ENCODE results near the gene NUTF2. TPM values are rescaled to one million over a fixed set of nuclear protein-coding genes. Genes with fewer than 3 reads are reported as not detected.

Gene NUTF2
- total and polyA plus RNA-seq, 12 donors = 73.9 to 214 (median 84.1) TPM

GRCh38 chr16:67919622-67920221, 73.0 kb downstream of the NUTF2 start:
- DNase-seq (no peak), ATAC-seq (peak in 4 of 8 donors; percentile 27 to 40 (median 32))
- Histone ChIP-seq H3K27ac (peak overlapping the region in 4 of 10 donors; percentile 26 to 73 (median 43)), H3K9me3 (no peaks in the 10 kb centered on the region), H3K4me3 (no peak overlapping the region), H3K27me3 (no peaks in the 10 kb centered on the region), H3K36me3 (peaks cover 0 to 46% (median 0%) of the 10 kb centered on the region in 9 donors), H3K4me1 (peaks cover 25 to 96% (median 78%) of the 10 kb centered on the region in 9 donors)
- TF ChIP-seq, protein P1, sequence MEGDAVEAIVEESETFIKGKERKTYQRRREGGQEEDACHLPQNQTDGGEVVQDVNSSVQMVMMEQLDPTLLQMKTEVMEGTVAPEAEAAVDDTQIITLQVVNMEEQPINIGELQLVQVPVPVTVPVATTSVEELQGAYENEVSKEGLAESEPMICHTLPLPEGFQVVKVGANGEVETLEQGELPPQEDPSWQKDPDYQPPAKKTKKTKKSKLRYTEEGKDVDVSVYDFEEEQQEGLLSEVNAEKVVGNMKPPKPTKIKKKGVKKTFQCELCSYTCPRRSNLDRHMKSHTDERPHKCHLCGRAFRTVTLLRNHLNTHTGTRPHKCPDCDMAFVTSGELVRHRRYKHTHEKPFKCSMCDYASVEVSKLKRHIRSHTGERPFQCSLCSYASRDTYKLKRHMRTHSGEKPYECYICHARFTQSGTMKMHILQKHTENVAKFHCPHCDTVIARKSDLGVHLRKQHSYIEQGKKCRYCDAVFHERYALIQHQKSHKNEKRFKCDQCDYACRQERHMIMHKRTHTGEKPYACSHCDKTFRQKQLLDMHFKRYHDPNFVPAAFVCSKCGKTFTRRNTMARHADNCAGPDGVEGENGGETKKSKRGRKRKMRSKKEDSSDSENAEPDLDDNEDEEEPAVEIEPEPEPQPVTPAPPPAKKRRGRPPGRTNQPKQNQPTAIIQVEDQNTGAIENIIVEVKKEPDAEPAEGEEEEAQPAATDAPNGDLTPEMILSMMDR (IDR thresholded peaks at IDR 0.05) = peak in 7 of 9 donors; percentile 22 to 47 (median 33)
- intact Hi-C loops (cut with DNase I) = loop anchor here in 5 of 10 donors (5.0 to 10.0 kb wide), 5 partner anchors 37 to 247 kb away; partner anchors contain the start of gene NRN1L (in 1 of the 5)
- 54 to 71% methylated on average over 6 of the region's 6 CpGs for WGBS, 2 donors

Other genes with a start within 250 kb of the NUTF2 start
- 1 to 10 TPM in 3 of 10 donors, under 1 TPM in 6, not detected in 1; 0.27 to 2.7 (median 0.60) TPM for gene CARMIL2, start 201.8 kb upstream of the NUTF2 start, total RNA-seq
- gene CARMIL2, start 201.8 kb upstream of the NUTF2 start, polyA plus RNA-seq = 1 to 10 TPM in 1 of 2 donors, under 1 TPM in 1; 0.16 to 1.2 TPM
- gene ACD, start 186.7 kb upstream of the NUTF2 start, total RNA-seq = 10 to 100 TPM in 1 of 10 donors, 1 to 10 TPM in 9; 6.9 to 11.3 (median 8.6) TPM
- gene ACD, start 186.7 kb upstream of the NUTF2 start, polyA plus RNA-seq = 10 to 100 TPM in 1 of 2 donors, 1 to 10 TPM in 1; 7.7 to 15.0 TPM
- 1 to 10 TPM; 1.7 to 5.9 (median 2.2) TPM for gene PARD6A, start 186.0 kb upstream of the NUTF2 start, total RNA-seq
- gene PARD6A, start 186.0 kb upstream of the NUTF2 start, polyA plus RNA-seq = 1 to 10 TPM; 2.7 to 5.8 TPM
- 10 to 100 TPM in 1 of 10 donors, 1 to 10 TPM in 9; 3.6 to 12.7 (median 8.4) TPM for gene ENKD1, start 180.2 kb upstream of the NUTF2 start, total RNA-seq
- gene ENKD1, start 180.2 kb upstream of the NUTF2 start, polyA plus RNA-seq = 10 to 100 TPM; 24.5 to 30.9 TPM
- gene C16orf86, start 180.1 kb upstream of the NUTF2 start, total RNA-seq = 1 to 10 TPM; 2.8 to 5.6 (median 4.3) TPM
- gene C16orf86, start 180.1 kb upstream of the NUTF2 start, polyA plus RNA-seq = 1 to 10 TPM; 2.6 to 3.7 TPM
- 10 to 100 TPM in 2 of 10 donors, 1 to 10 TPM in 8; 6.0 to 10.7 (median 8.2) TPM for gene GFOD2, start 127.6 kb upstream of the NUTF2 start, total RNA-seq
- gene GFOD2, start 127.6 kb upstream of the NUTF2 start, polyA plus RNA-seq = 10 to 100 TPM in 1 of 2 donors, 1 to 10 TPM in 1; 8.2 to 10.9 TPM
- gene RANBP10, start 40.4 kb upstream of the NUTF2 start, total RNA-seq = 10 to 100 TPM; 11.1 to 21.6 (median 15.6) TPM
- gene RANBP10, start 40.4 kb upstream of the NUTF2 start, polyA plus RNA-seq = 1 to 10 TPM; 6.4 to 8.9 TPM
- 1 to 10 TPM in 1 of 10 donors, under 1 TPM in 9; 0.15 to 1.1 (median 0.48) TPM for gene TSNAXIP1, start 40.0 kb upstream of the NUTF2 start, total RNA-seq
- 1 to 10 TPM in 1 of 2 donors, under 1 TPM in 1; 0.74 to 1.2 TPM for gene TSNAXIP1, start 40.0 kb upstream of the NUTF2 start, polyA plus RNA-seq
- gene THAP11, start 4.6 kb upstream of the NUTF2 start, total RNA-seq = 10 to 100 TPM; 20.6 to 41.3 (median 26.9) TPM
- gene THAP11, start 4.6 kb upstream of the NUTF2 start, polyA plus RNA-seq = 10 to 100 TPM in 1 of 2 donors, 1 to 10 TPM in 1; 6.0 to 23.5 TPM
- gene CENPT, start 760 bp downstream of the NUTF2 start, total RNA-seq = 10 to 100 TPM; 16.1 to 27.1 (median 19.1) TPM
- gene CENPT, start 760 bp downstream of the NUTF2 start, polyA plus RNA-seq = 10 to 100 TPM; 31.1 to 63.3 TPM
- 10 to 100 TPM; 25.8 to 41.6 (median 31.3) TPM for gene EDC4, start 26.1 kb downstream of the NUTF2 start, total RNA-seq
- 10 to 100 TPM; 30.2 to 46.8 TPM for gene EDC4, start 26.1 kb downstream of the NUTF2 start, polyA plus RNA-seq
- 1 to 10 TPM in 6 of 10 donors, not detected in 4; 1.1 to 2.7 (median 1.5) TPM for gene NRN1L, start 38.0 kb downstream of the NUTF2 start, total RNA-seq
- 1 to 10 TPM; 1.8 to 4.0 TPM for gene NRN1L, start 38.0 kb downstream of the NUTF2 start, polyA plus RNA-seq
- 10 to 100 TPM; 16.0 to 24.5 (median 20.5) TPM for gene PSKH1, start 46.3 kb downstream of the NUTF2 start, total RNA-seq
- 10 to 100 TPM; 15.7 to 22.9 TPM for gene PSKH1, start 46.3 kb downstream of the NUTF2 start, polyA plus RNA-seq
- gene CTRL, start 84.9 kb downstream of the NUTF2 start, total RNA-seq = 1 to 10 TPM in 2 of 10 donors, under 1 TPM in 8; 0.39 to 1.6 (median 0.84) TPM
- 1 to 10 TPM in 1 of 2 donors, under 1 TPM in 1; 0.74 to 2.0 TPM for gene CTRL, start 84.9 kb downstream of the NUTF2 start, polyA plus RNA-seq
- gene PSMB10, start 89.9 kb downstream of the NUTF2 start, total RNA-seq = 100 to 1,000 TPM in 1 of 10 donors, 10 to 100 TPM in 9; 48.9 to 164 (median 62.8) TPM
- 100 to 1,000 TPM in 1 of 2 donors, 10 to 100 TPM in 1; 87.4 to 170 TPM for gene PSMB10, start 89.9 kb downstream of the NUTF2 start, polyA plus RNA-seq
- gene LCAT, start 97.2 kb downstream of the NUTF2 start, total RNA-seq = 10 to 100 TPM; 14.4 to 24.6 (median 20.6) TPM
- gene LCAT, start 97.2 kb downstream of the NUTF2 start, polyA plus RNA-seq = 10 to 100 TPM; 18.1 to 96.5 TPM
- 100 to 1,000 TPM in 1 of 10 donors, 10 to 100 TPM in 9; 70.9 to 107 (median 86.6) TPM for gene SLC12A4, start 121.7 kb downstream of the NUTF2 start, total RNA-seq
- gene SLC12A4, start 121.7 kb downstream of the NUTF2 start, polyA plus RNA-seq = 100 to 1,000 TPM in 1 of 2 donors, 10 to 100 TPM in 1; 70.1 to 116 TPM
- gene DPEP3, start 133.6 kb downstream of the NUTF2 start, total RNA-seq = under 1 TPM in 1 of 10 donors, not detected in 9; 0.34 TPM
- gene DPEP3, start 133.6 kb downstream of the NUTF2 start, polyA plus RNA-seq = under 1 TPM in 1 of 2 donors, not detected in 1; 0.01 TPM
- gene DPEP2, start 152.6 kb downstream of the NUTF2 start, total RNA-seq = 1 to 10 TPM in 9 of 10 donors, not detected in 1; 1.2 to 6.2 (median 1.7) TPM
- gene DPEP2, start 152.6 kb downstream of the NUTF2 start, polyA plus RNA-seq = 1 to 10 TPM; 1.0 to 1.5 TPM
- not detected for gene DPEP2NB, start 169.0 kb downstream of the NUTF2 start, total RNA-seq
- gene DPEP2NB, start 169.0 kb downstream of the NUTF2 start, polyA plus RNA-seq = not detected
- gene DDX28, start 176.3 kb downstream of the NUTF2 start, total RNA-seq = 10 to 100 TPM in 4 of 10 donors, 1 to 10 TPM in 6; 8.4 to 13.1 (median 9.7) TPM
- 1 to 10 TPM; 5.3 to 9.6 TPM for gene DDX28, start 176.3 kb downstream of the NUTF2 start, polyA plus RNA-seq
- gene DUS2, start 176.4 kb downstream of the NUTF2 start, total RNA-seq = 10 to 100 TPM in 2 of 10 donors, 1 to 10 TPM in 8; 4.8 to 13.1 (median 7.2) TPM
- 1 to 10 TPM; 4.2 to 9.6 TPM for gene DUS2, start 176.4 kb downstream of the NUTF2 start, polyA plus RNA-seq
- gene NFATC3, start 238.4 kb downstream of the NUTF2 start, total RNA-seq = 10 to 100 TPM; 19.8 to 32.9 (median 25.1) TPM
- 1 to 10 TPM; 6.3 to 9.2 TPM for gene NFATC3, start 238.4 kb downstream of the NUTF2 start, polyA plus RNA-seq